Common myeloid progenitor, CD34-positive (primary cell): ENCODE measurements around the gene SLC16A6.
"Not testable (repeated sequence)": the region's sequence is repeated elsewhere in the genome, so short reads cannot be mapped to it uniquely, and the experiment has no call there.

Experiments
- CTCF ChIA-PET: fragments of 350-600 bp; sonication (Branson Sonifier 250); formaldehyde crosslinking; loops from one replicate; lab custom pipeline; 2021; ENCODE audit warnings: antibody characterized with exemption; lab: Charles Lee
- POLR2A ChIA-PET: fragments of 350-600 bp; sonication (Branson Sonifier 250); formaldehyde crosslinking; loops from one replicate; lab custom pipeline; 2021; ENCODE audit warnings: antibody characterized with exemption; lab: Charles Lee
- DNase-seq, 3 donors: peaks; one replicate each; pipeline versions ENCODE4 v3.0.0 to v3.0.0-alpha.2; 2013
- H3K27ac ChIP-seq, 2 experiments: 1 replicate in 1 of 2; 2 replicates in 1 of 2; pipeline ENCODE4 v1.7.0; 2013; ENCODE audit warnings: inconsistent platforms in 2 of 2, low read length in 2 of 2, mild to moderate bottlenecking in 2 of 2, low read depth in 1 of 2, moderate library complexity in 1 of 2; ENCODE audit not compliant: severe bottlenecking in 2 of 2, insufficient read depth in 1 of 2, poor library complexity in 1 of 2
- H3K27me3 ChIP-seq, 5 experiments: replicated peaks in 2 of 5; 1 replicate in 3 of 5; 2 replicates in 2 of 5; pipeline versions ENCODE4 v1.6.1 to v1.7.0; 2013; ENCODE audit warnings: low read length in 4 of 5, mild to moderate bottlenecking in 2 of 5, moderate library complexity in 2 of 5, inconsistent platforms in 1 of 5; ENCODE audit not compliant: insufficient read depth in 5 of 5, control insufficient read depth in 4 of 5
- H3K36me3 ChIP-seq, 4 experiments: 1 replicate in 2 of 4; 2 replicates in 2 of 4; pipeline versions ENCODE4 v1.6.1 to v1.7.0; 2013; ENCODE audit warnings: low read length in 3 of 4, control low read depth in 1 of 4, mild to moderate bottlenecking in 1 of 4; ENCODE audit not compliant: control insufficient read depth in 4 of 4, insufficient read depth in 4 of 4
- H3K4me1 ChIP-seq, 4 experiments: 1 replicate in 3 of 4; 2 replicates in 1 of 4; pipeline versions ENCODE4 v1.6.1 to v1.7.1; 2013; ENCODE audit warnings: low read length in 3 of 4, mild to moderate bottlenecking in 3 of 4, control low read depth in 1 of 4, inconsistent platforms in 1 of 4, moderate library complexity in 1 of 4; ENCODE audit not compliant: control insufficient read depth in 4 of 4, insufficient read depth in 4 of 4; ENCODE audit errors: control extremely low read depth in 1 of 4
- H3K4me3 ChIP-seq, 7 experiments: 1 replicate in 4 of 7; 2 replicates in 3 of 7; pipeline versions ENCODE4 v1.5.1 to v1.7.0; 2013; ENCODE audit warnings: mild to moderate bottlenecking in 7 of 7, low read length in 6 of 7, moderate library complexity in 6 of 7, inconsistent platforms in 2 of 7, low read depth in 2 of 7, control low read depth in 1 of 7; ENCODE audit not compliant: insufficient read depth in 4 of 7, control insufficient read depth in 1 of 7; ENCODE audit errors: extremely low read depth in 1 of 7
- H3K9me3 ChIP-seq, 5 experiments: 1 replicate in 4 of 5; 2 replicates in 1 of 5; pipeline versions ENCODE4 v1.6.1 to v1.7.1; 2013; ENCODE audit warnings: low read length in 4 of 5, mild to moderate bottlenecking in 2 of 5, inconsistent platforms in 1 of 5, low read depth in 1 of 5, moderate library complexity in 1 of 5; ENCODE audit not compliant: control insufficient read depth in 4 of 5, insufficient read depth in 2 of 5; ENCODE audit errors: control extremely low read depth in 1 of 5
- WGBS: methylation state at CpG from one replicate; pipeline ENCODE4 v1.1.5; 2013; ENCODE audit not compliant: insufficient coverage; 5-methylcytosine and 5-hydroxymethylcytosine counted together

SLC16A6 gene

DNA sequence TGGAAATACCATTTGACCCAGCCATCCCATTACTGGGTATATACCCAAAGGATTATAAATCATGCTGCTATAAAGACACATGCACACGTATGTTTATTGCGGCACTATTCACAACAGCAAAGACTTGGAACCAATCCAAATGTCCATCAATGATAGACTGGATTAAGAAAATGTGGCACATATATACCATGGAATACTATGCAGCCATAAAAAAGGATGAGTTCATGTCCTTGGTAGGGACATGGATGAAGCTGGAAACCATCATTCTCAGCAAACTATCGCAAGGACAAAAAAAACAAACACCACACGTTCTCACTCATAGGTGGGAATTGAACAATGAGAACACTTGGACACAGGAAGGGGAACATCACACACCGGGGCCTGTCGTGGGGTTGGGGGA is 9.0 kb downstream of the SLC16A6 start:
- H3K9me3 ChIP-seq, H3K4me1 ChIP-seq, DNase-seq, POLR2A ChIA-PET, H3K36me3 ChIP-seq, CTCF ChIA-PET, H3K27ac ChIP-seq, H3K4me3 ChIP-seq, H3K27me3 ChIP-seq: not testable (repeated sequence)
- no CpG with 5 or more reads among the region's 6 CpGs for WGBS

DNA sequence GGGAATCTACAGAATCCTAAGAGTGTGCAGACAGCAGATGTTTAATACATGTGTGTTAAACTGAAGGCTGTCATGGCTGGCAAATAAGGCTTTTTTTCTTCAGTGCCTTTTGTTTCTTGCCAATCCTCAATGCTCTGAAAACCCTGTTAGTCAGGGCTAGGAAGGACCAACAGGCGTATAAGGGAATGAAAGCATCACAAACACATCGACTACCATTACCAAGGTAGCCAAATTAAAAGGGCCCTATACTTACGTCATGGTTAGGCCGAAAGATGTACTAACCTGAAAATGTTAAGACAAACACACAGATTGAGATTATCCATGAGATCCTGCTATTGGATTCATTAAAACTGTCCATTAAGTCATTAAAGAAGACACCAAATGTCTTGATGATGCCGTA is 13.1 kb downstream of the SLC16A6 start:
- CTCF ChIA-PET = interaction anchor here (1.1 to 1.5 kb wide), 2 partner anchors 12 to 146 kb away, joined by 3 to 5 read pairs; no protein-coding TSS in a partner anchor
- whole genome bisulfite sequencing = 100% methylated on average over 3 of the region's 5 CpGs

DNA sequence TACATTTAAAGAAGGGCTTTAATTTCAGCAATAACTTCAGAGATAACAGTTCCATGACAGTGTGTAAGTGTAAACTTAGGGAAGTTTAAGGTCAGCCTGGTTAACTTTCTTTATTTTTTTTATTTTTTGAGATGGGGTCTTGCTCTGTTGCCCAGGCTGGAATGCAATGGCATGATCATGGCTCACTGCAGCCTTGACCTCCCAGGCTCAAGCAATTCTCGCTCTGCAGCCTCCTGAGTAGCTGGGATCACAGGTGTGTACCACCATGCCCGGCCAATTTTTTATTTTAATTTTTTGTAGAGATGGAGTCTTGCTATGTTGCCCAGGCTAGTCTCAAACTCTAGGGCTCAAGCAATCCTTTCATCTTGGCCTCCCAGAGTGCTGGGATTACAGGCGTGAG is 14.6 kb downstream of the SLC16A6 start:
- H3K27ac ChIP-seq, H3K4me3 ChIP-seq, H3K4me1 ChIP-seq, DNase-seq, H3K27me3 ChIP-seq, POLR2A ChIA-PET, H3K36me3 ChIP-seq, H3K9me3 ChIP-seq: not testable (repeated sequence)
- 100% methylated on average over 2 of the region's 3 CpGs for WGBS
- CTCF ChIA-PET = interaction anchor here (1.2 to 2.0 kb wide), 2 partner anchors 81 to 160 kb away, joined by 3 to 7 read pairs; no protein-coding TSS in a partner anchor

More for the DNA sequence above, 13.1 kb downstream of the SLC16A6 start:
- no peak overlapping the region for H3K27ac ChIP-seq
- POLR2A ChIA-PET = no interaction called here
- DNase-seq = peak in 2 of 3 donors; percentile 25 to 40
- H3K36me3 ChIP-seq = no peaks in the 10 kb centered on the region
- H3K9me3 ChIP-seq = peaks cover 2 to 7% (median 4%) of the 10 kb centered on the region in 5 experiments
- H3K4me1 ChIP-seq = peaks cover 0 to 2% (median 0%) of the 10 kb centered on the region in 4 experiments
- no peaks in the 10 kb centered on the region for H3K27me3 ChIP-seq
- H3K4me3 ChIP-seq = no peak overlapping the region

DNA sequence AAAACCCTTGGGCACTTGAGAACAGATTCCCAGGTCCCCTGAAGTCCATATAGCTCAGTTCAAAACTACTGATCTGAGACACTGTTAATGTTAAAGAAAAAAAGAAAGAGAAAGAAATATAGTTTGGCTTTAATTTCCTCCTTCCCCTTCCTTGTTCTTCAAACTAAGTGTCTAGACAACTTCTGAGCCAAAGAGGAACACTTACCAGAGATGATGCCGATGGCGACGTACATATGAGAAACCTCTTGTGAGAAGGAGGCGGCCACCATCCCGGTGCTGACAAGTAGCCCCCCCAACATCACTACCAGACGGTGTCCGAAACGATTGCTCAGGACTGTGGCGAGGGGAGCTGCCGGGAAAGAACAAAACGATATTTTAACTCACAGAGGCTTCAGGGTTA is 17.2 kb downstream of the SLC16A6 start:
- peaks cover 2 to 7% (median 4%) of the 10 kb centered on the region in 5 experiments for H3K9me3 ChIP-seq
- 85% methylated on average over 11 of the region's 11 CpGs for WGBS
- ChIA-PET POLR2A (no interaction called here), CTCF (interaction anchor here (0.8 to 2.8 kb wide), 3 partner anchors 10 to 125 kb away, joined by 3 to 17 read pairs (median 3); no protein-coding TSS in a partner anchor)
- H3K36me3 ChIP-seq = no peaks in the 10 kb centered on the region
- H3K4me1 ChIP-seq = peaks cover 0 to 2% (median 0%) of the 10 kb centered on the region in 4 experiments
- peak in 1 of 3 donors; percentile 26 for DNase-seq
- no peaks in the 10 kb centered on the region for H3K27me3 ChIP-seq
- H3K4me3 ChIP-seq = no peak overlapping the region
- H3K27ac ChIP-seq = no peak overlapping the region

DNA sequence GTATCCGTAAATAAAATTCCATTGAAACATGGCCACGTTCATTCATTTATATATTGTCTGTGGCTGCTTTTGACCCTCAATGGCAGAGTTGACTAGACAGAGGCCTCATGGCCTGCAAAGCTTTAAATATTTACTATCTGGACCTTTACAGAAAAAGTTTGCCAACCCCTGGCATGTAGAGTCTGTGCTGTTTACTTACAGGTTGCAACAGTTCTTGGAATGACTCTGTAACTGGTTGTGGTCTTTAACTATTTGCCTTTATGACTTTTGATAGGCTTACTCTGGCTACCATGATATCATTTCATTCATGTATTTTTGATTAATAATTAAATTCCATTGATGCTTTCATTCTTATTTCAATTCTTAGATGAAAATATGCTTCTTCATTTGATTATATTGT is 25.1 kb downstream of the SLC16A6 start:
- H3K4me1 ChIP-seq, H3K4me3 ChIP-seq, H3K27me3 ChIP-seq, DNase-seq, H3K9me3 ChIP-seq, H3K36me3 ChIP-seq, H3K27ac ChIP-seq: not testable (repeated sequence)
- POLR2A ChIA-PET = interaction anchor here (1.2 kb wide), 1 partner anchor 192 kb away, joined by 5 read pairs; the partner anchor contains the start of gene WIPI1
- CTCF ChIA-PET = interaction anchor here (1.0 to 4.7 kb wide), 8 partner anchors 9 to 198 kb away, joined by 3 to 49 read pairs (median 10); no protein-coding TSS in a partner anchor
- 86% methylated on average over 1 of the region's 2 CpGs for WGBS

DNA sequence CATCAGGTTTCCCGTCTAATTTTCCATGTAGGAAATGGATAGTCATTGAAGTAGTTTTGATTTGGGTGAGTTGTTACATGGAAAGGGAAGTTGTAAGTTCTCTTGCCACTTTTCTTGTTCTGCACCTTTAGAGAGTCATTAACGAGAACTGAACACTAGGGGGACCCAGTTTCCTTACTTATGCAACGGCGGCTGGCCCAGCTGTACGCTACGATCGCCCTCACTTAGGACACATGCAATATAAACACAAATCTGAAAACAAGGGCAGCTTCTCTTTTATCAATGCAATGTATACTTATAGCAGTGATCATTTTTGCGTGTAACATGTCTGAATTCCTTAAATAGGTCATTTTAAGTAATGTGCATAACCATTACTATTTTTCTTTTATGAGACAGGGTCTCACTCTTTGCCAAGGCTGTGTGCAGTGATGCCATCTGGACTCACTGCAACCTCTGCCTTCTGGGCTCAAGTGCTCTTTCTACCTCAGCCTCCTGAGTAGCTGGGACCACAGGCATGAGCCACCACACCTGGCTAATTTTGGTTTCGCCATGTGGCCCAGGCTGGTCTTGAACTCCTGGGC is 27.7 kb downstream of the SLC16A6 start:
- H3K4me3 ChIP-seq, H3K9me3 ChIP-seq, H3K27ac ChIP-seq, POLR2A ChIA-PET, H3K36me3 ChIP-seq, H3K27me3 ChIP-seq: not testable (repeated sequence)
- 20% methylated on average over 5 of the region's 9 CpGs for WGBS
- H3K4me1 ChIP-seq = peaks cover 4 to 21% (median 15%) of the 10 kb centered on the region in 4 experiments
- peak; percentile 52 to 74 (median 72) for DNase-seq
- CTCF ChIA-PET = interaction anchor here (0.9 to 4.7 kb wide), 15 partner anchors 11 to 201 kb away, joined by 3 to 49 read pairs (median 6); no protein-coding TSS in a partner anchor

DNA sequence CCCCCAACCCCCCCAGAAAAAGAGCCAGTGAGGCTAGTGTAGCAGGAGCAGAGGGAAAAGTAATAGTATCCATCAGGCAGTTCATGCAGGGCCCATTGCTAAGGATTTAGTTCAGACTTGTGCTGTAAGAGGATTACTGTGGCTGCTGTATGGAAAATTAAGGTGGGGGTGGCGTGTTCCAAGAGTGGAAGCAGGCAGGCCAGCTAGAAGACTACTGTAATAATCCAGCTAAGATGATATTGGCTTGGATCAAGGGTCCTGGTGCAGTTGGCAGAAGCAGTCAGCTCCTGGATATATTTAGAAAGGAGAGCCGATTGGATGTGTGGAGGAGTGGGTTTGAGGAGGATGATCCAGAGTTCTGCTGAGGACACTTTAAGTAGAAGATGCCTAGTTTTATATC is 28.5 kb downstream of the SLC16A6 start:
- WGBS = 100% methylated on average over 2 of the region's 2 CpGs
- H3K4me3 ChIP-seq, H3K27me3 ChIP-seq, H3K36me3 ChIP-seq, DNase-seq, H3K27ac ChIP-seq, POLR2A ChIA-PET, H3K9me3 ChIP-seq: not testable (repeated sequence)
- CTCF ChIA-PET = interaction anchor here (1.0 to 4.7 kb wide), 12 partner anchors 12 to 201 kb away, joined by 4 to 49 read pairs (median 6); no protein-coding TSS in a partner anchor
- H3K4me1 ChIP-seq = peaks cover 6 to 28% (median 17%) of the 10 kb centered on the region in 4 experiments
